Measurements from ENCODE around the gene MBNL1.

DNA sequence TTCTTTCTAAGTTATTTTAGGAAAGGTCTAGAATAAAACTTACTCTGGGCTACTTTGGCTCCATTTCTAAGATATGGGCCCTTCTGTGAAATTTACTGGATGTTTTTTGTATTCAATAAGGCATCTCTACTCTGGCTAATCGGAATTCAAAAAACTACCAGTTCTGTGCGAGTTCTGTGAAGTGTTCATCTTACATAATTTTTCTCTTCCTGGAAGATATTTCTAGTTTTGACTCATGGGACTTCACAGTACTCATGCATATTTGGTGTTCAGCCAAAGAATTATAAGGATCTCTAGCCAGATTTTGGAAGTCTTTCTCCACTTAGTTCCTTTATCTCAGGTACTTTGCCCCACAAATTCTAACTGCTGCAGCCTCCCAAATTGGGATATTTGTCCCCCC is 46.4 kb upstream of the MBNL1 start:
- TF ChIP-seq, protein P1, sequence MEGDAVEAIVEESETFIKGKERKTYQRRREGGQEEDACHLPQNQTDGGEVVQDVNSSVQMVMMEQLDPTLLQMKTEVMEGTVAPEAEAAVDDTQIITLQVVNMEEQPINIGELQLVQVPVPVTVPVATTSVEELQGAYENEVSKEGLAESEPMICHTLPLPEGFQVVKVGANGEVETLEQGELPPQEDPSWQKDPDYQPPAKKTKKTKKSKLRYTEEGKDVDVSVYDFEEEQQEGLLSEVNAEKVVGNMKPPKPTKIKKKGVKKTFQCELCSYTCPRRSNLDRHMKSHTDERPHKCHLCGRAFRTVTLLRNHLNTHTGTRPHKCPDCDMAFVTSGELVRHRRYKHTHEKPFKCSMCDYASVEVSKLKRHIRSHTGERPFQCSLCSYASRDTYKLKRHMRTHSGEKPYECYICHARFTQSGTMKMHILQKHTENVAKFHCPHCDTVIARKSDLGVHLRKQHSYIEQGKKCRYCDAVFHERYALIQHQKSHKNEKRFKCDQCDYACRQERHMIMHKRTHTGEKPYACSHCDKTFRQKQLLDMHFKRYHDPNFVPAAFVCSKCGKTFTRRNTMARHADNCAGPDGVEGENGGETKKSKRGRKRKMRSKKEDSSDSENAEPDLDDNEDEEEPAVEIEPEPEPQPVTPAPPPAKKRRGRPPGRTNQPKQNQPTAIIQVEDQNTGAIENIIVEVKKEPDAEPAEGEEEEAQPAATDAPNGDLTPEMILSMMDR (IDR thresholded peaks at IDR 0.05): no peak
- TF ChIP-seq POLR2A (IDR thresholded peaks at IDR 0.05): no peak
